GM21360 (cell line): ENCODE results near the gene G2E3.
A peak's percentile ranks its signal among the peaks of the same experiment; 100 is the strongest.
"Not testable (repeated sequence)": the region's sequence is repeated elsewhere in the genome, so short reads cannot be mapped to it uniquely, and the experiment has no call there.

Experiments
- ATAC-seq: cut with Tn5 transposase; IDR thresholded peaks from one replicate; pipeline ENCODE4 v1.9.1; 2021; ENCODE audit warnings: mild to moderate bottlenecking, moderate library complexity; ENCODE audit not compliant: unreplicated experiment

Gene G2E3

GRCh38 chr14:30558675-30559555 lies at the start of gene G2E3:
G2E3 (plus strand) TSS chr14:30559158; CDS start chr14:30581080, 21,922 bp downstream.
- ATAC-seq = peak; percentile 99

- no peak for ATAC-seq
Observed at GRCh38 chr14:30517737-30518136, 41.2 kb upstream of the G2E3 start.

- ATAC-seq = no peak
Observed at GRCh38 chr14:30518867-30519560, 39.9 kb upstream of the G2E3 start.

- no peak for ATAC-seq
Observed at GRCh38 chr14:30519961-30520360, 39.0 kb upstream of the G2E3 start.

- no peak for ATAC-seq
Observed at GRCh38 chr14:30520536-30520935, 38.4 kb upstream of the G2E3 start.

GRCh38 chr14:30521899-30522736 lies 36.8 kb upstream of the G2E3 start:
- ATAC-seq = peak; percentile 67

- no peak for ATAC-seq
Observed at GRCh38 chr14:30525833-30526232, 33.1 kb upstream of the G2E3 start.

GRCh38 chr14:30527196-30527595 lies 31.8 kb upstream of the G2E3 start:
- no peak for ATAC-seq

- ATAC-seq = no peak
Observed at GRCh38 chr14:30528119-30528518, 30.8 kb upstream of the G2E3 start.

GRCh38 chr14:30528778-30529642 lies 29.9 kb upstream of the G2E3 start:
- no peak for ATAC-seq

- ATAC-seq = no peak
Observed at GRCh38 chr14:30532264-30532663, 26.7 kb upstream of the G2E3 start.

- ATAC-seq = no peak
Observed at GRCh38 chr14:30533126-30533525, 25.8 kb upstream of the G2E3 start.

GRCh38 chr14:30541318-30541717 lies 17.6 kb upstream of the G2E3 start:
- no peak for ATAC-seq

GRCh38 chr14:30546735-30547134 lies 12.2 kb upstream of the G2E3 start:
- not testable (repeated sequence) for ATAC-seq

- ATAC-seq = no peak
Observed at GRCh38 chr14:30547388-30548048, 11.4 kb upstream of the G2E3 start.

GRCh38 chr14:30550335-30550734 lies 8.6 kb upstream of the G2E3 start:
- no peak for ATAC-seq

GRCh38 chr14:30551460-30551859 lies 7.5 kb upstream of the G2E3 start:
- ATAC-seq = no peak

- no peak for ATAC-seq
Observed at GRCh38 chr14:30553311-30553989, 5.5 kb upstream of the G2E3 start.

- no peak for ATAC-seq
Observed at GRCh38 chr14:30558362-30558674, 640 bp upstream of the G2E3 start.
